GM12801 (cell line): ENCODE data around the gene JAKMIP1.

Experiments used
- CTCF ChIP-seq: IDR thresholded peaks from one replicate; pipeline ENCODE4 v1.5.1; 2011; ENCODE audit warnings: control low read depth; ENCODE audit not compliant: insufficient read length; ENCODE audit errors: extremely low read depth

Gene JAKMIP1

GRCh38 chr4:6056976-6057766 lies 143.2 kb downstream of the JAKMIP1 start:
- TF ChIP-seq CTCF, result no peak

- TF ChIP-seq CTCF, result no peak
These were observed 144.9 kb downstream of the JAKMIP1 start for GRCh38 chr4:6055436-6055835.

GRCh38 chr4:6055030-6055429 lies 145.3 kb downstream of the JAKMIP1 start:
- no peak for TF ChIP-seq CTCF

GRCh38 chr4:6054162-6054922 lies 146.0 kb downstream of the JAKMIP1 start:
- TF ChIP-seq CTCF, result no peak

GRCh38 chr4:6052679-6053078 lies 147.7 kb downstream of the JAKMIP1 start:
- TF ChIP-seq CTCF, result no peak

GRCh38 chr4:6050551-6050950 lies 149.8 kb downstream of the JAKMIP1 start:
- no peak for TF ChIP-seq CTCF

- no peak for TF ChIP-seq CTCF
These were observed 150.4 kb downstream of the JAKMIP1 start for GRCh38 chr4:6049985-6050384.
